H9 (cell line): ENCODE results near the gene MRPL14. TPM values are rescaled to one million over a fixed set of nuclear protein-coding genes. Genes with fewer than 3 reads are reported as not detected.
A peak's percentile ranks its signal among the peaks of the same experiment; 100 is the strongest.

Source experiments
- DNase-seq: peaks from one replicate; pipeline ENCODE4 v3.0.0-alpha.2; 2017
- H2AFZ ChIP-seq: one replicate; pipeline ENCODE4 v1.6.1; 2013; ENCODE audit warnings: mild to moderate bottlenecking, low read length, control low read depth, moderate library complexity
- H2AK5ac ChIP-seq: 2 replicates; pipeline ENCODE4 v1.6.1; 2013; ENCODE audit warnings: low read length, control low read depth, mixed read lengths; ENCODE audit not compliant: insufficient read length
- H2BK120ac ChIP-seq: one replicate; pipeline ENCODE4 v1.6.1; 2013; ENCODE audit warnings: low read depth, mild to moderate bottlenecking, low read length, control low read depth, inconsistent platforms; ENCODE audit not compliant: poor library complexity, severe bottlenecking
- H2BK12ac ChIP-seq: 2 replicates; pipeline ENCODE4 v1.6.1; 2013; ENCODE audit warnings: low read length, control low read depth, mixed read lengths, low read depth; ENCODE audit not compliant: insufficient read length
- H2BK15ac ChIP-seq: 2 replicates; pipeline ENCODE4 v1.6.1; 2013; ENCODE audit warnings: low read depth, low read length, control low read depth
- H2BK20ac ChIP-seq: one replicate; pipeline ENCODE4 v1.6.1; 2013; ENCODE audit warnings: low read depth, mild to moderate bottlenecking, low read length, control low read depth, inconsistent platforms; ENCODE audit not compliant: poor library complexity, severe bottlenecking
- H2BK5ac ChIP-seq: 2 replicates; pipeline ENCODE4 v1.6.1; 2013; ENCODE audit warnings: low read length, control low read depth, mixed read lengths; ENCODE audit not compliant: insufficient read length
- H3K14ac ChIP-seq: 2 replicates; pipeline ENCODE4 v1.6.1; 2013; ENCODE audit warnings: low read length, control low read depth; ENCODE audit not compliant: insufficient read depth
- H3K18ac ChIP-seq: 2 replicates; pipeline ENCODE4 v1.6.1; 2013; ENCODE audit warnings: low read depth, mild to moderate bottlenecking, mixed read lengths, low read length, control low read depth; ENCODE audit not compliant: insufficient read length
- H3K23ac ChIP-seq: 2 replicates; pipeline ENCODE4 v1.6.1; 2013; ENCODE audit warnings: low read length, control low read depth, mixed read lengths, low read depth; ENCODE audit not compliant: insufficient read length
- H3K23me2 ChIP-seq: 2 replicates; pipeline ENCODE4 v1.6.1; 2013; ENCODE audit warnings: low read depth, mild to moderate bottlenecking, mixed read lengths, low read length, control low read depth; ENCODE audit not compliant: insufficient read length, poor library complexity, severe bottlenecking
- H3K27ac ChIP-seq: 2 replicates; pipeline ENCODE4 v1.5.1; 2013; ENCODE audit warnings: low read length, control low read depth, mixed read lengths, low read depth; ENCODE audit not compliant: insufficient read length
- H3K27me3 ChIP-seq: 2 replicates; pipeline ENCODE4 v1.6.1; 2013; ENCODE audit warnings: low read length, control low read depth, inconsistent platforms; ENCODE audit not compliant: insufficient read depth
- H3K4ac ChIP-seq: 2 replicates; pipeline ENCODE4 v1.6.1; 2013; ENCODE audit warnings: low read depth, mild to moderate bottlenecking, control low read depth, inconsistent platforms, low read length, moderate library complexity
- H3K4me1 ChIP-seq: 2 replicates; pipeline ENCODE4 v1.6.1; 2013; ENCODE audit warnings: low read length, control low read depth, inconsistent platforms; ENCODE audit not compliant: insufficient read depth
- H3K4me2 ChIP-seq: 2 replicates; pipeline ENCODE4 v1.6.1; 2013; ENCODE audit warnings: low read length, control low read depth, mixed read lengths; ENCODE audit not compliant: insufficient read length, insufficient read depth
- H3K56ac ChIP-seq: 2 replicates; pipeline ENCODE4 v1.6.1; 2013; ENCODE audit warnings: low read depth, mild to moderate bottlenecking, mixed read lengths, low read length, control low read depth; ENCODE audit not compliant: insufficient read length
- H3K79me1 ChIP-seq: 2 replicates; pipeline ENCODE4 v1.6.1; 2013; ENCODE audit warnings: low read depth, mild to moderate bottlenecking, moderate library complexity, low read length, control low read depth, inconsistent platforms; ENCODE audit not compliant: insufficient read depth, poor library complexity, severe bottlenecking
- H3K79me2 ChIP-seq: 2 replicates; pipeline ENCODE4 v1.6.1; 2013; ENCODE audit warnings: low read length, control low read depth, inconsistent platforms; ENCODE audit not compliant: insufficient read depth
- H3K9ac ChIP-seq: 2 replicates; pipeline ENCODE4 v1.6.1; 2013; ENCODE audit warnings: low read length, control low read depth, mixed read lengths; ENCODE audit not compliant: insufficient read length; ENCODE audit errors: extremely low read depth
- H3K9me3 ChIP-seq: one replicate; pipeline ENCODE4 v1.6.1; 2013; ENCODE audit warnings: low read depth, low read length, inconsistent platforms; ENCODE audit not compliant: control insufficient read depth
- H3T11ph ChIP-seq: one replicate; pipeline ENCODE4 v1.6.1; 2013; ENCODE audit warnings: mild to moderate bottlenecking, low read length, control low read depth, inconsistent platforms
- H4K20me1 ChIP-seq: one replicate; pipeline ENCODE4 v1.6.1; 2013; ENCODE audit not compliant: control insufficient read depth, insufficient read length, insufficient read depth
- H4K5ac ChIP-seq: 2 replicates; pipeline ENCODE4 v1.6.1; 2013; ENCODE audit warnings: low read depth, mild to moderate bottlenecking, mixed read lengths, low read length, control low read depth; ENCODE audit not compliant: insufficient read length
- H4K8ac ChIP-seq: replicated peaks from 2 replicates; pipeline ENCODE4 v1.6.1; 2013; ENCODE audit warnings: low read length, control low read depth, mixed read lengths, low read depth; ENCODE audit not compliant: insufficient read length
- H4K91ac ChIP-seq: 2 replicates; pipeline ENCODE4 v1.6.1; 2013; ENCODE audit warnings: low read depth, mild to moderate bottlenecking, moderate library complexity, mixed read lengths, low read length, control low read depth; ENCODE audit not compliant: insufficient read length
- H3K27ac Mint-ChIP-seq, 3 experiments: 2 replicates in 2 of 3; 3 replicates in 1 of 3; pipeline ENCODE4 v1.8.0; 2020 to 2021; ENCODE audit warnings: mixed read lengths in 3 of 3, mild to moderate bottlenecking in 1 of 3, moderate library complexity in 1 of 3
- H3K27me3 Mint-ChIP-seq: 2 replicates; pipeline ENCODE4 v1.8.0; 2021; ENCODE audit warnings: low read depth, mild to moderate bottlenecking, moderate library complexity, mixed read lengths
- H3K36me3 Mint-ChIP-seq, 3 experiments: 2 replicates in 2 of 3; 3 replicates in 1 of 3; pipeline ENCODE4 v1.8.0; 2020 to 2021; ENCODE audit warnings: low read depth in 3 of 3, mixed read lengths in 3 of 3; ENCODE audit not compliant: insufficient read depth in 1 of 3
- H3K4me1 Mint-ChIP-seq, 2 experiments: 2 replicates each; pipeline ENCODE4 v1.8.0; 2020; ENCODE audit warnings: mixed read lengths in 2 of 2
- H3K4me3 Mint-ChIP-seq, 2 experiments: 2 replicates in 1 of 2; 3 replicates in 1 of 2; pipeline ENCODE4 v1.8.0; 2020 to 2021; ENCODE audit warnings: mild to moderate bottlenecking in 2 of 2, mixed read lengths in 2 of 2, moderate library complexity in 1 of 2
- H3K9me3 Mint-ChIP-seq, 2 experiments: 2 replicates in 1 of 2; 3 replicates in 1 of 2; pipeline ENCODE4 v1.8.0; 2020; ENCODE audit warnings: mild to moderate bottlenecking in 2 of 2, mixed read lengths in 2 of 2, moderate library complexity in 1 of 2
- WGBS: extraction: QIAGEN DNeasy Blood & Tissue Kit; methylation state at CpG from one replicate; pipeline ENCODE4 v1.1.7; 2013; ENCODE audit warnings: missing lambda C conversion rate, low lambda C conversion rate, mixed read lengths; ENCODE audit not compliant: insufficient read length; ENCODE audit errors: extremely low coverage; 5-methylcytosine and 5-hydroxymethylcytosine counted together
- long read RNA-seq: library from polyadenylated mRNA; unstranded; transcript quantifications from one replicate; pipeline ENCODE4 v2.0.0, GENCODE V29; 2020
- total RNA-seq: library from RNA; stranded (reverse); gene quantifications from 2 replicates; pipeline ENCODE4 v1.2.1, GENCODE V29; 2021
- TF ChIP-seq, protein P1 (sequence below): fragments of 200-600 bp; sonication (generic); conservative IDR thresholded peaks from 3 replicates; pipeline ENCODE4 v1.8.0; 2021; ENCODE audit warnings: antibody characterized with exemption, mild to moderate bottlenecking

MRPL14 gene
- total RNA-seq: 80.1 and 80.3 TPM in 2 replicates
- long read RNA-seq, transcript MRPL14-201 (3 exons, 959 nt): major isoform, 85 of 102 reads
- long read RNA-seq, partial matches to known transcripts: 0 of 102 reads
- long read RNA-seq, other reads (novel, unspliced or antisense): 17 of 102 reads

DNA sequence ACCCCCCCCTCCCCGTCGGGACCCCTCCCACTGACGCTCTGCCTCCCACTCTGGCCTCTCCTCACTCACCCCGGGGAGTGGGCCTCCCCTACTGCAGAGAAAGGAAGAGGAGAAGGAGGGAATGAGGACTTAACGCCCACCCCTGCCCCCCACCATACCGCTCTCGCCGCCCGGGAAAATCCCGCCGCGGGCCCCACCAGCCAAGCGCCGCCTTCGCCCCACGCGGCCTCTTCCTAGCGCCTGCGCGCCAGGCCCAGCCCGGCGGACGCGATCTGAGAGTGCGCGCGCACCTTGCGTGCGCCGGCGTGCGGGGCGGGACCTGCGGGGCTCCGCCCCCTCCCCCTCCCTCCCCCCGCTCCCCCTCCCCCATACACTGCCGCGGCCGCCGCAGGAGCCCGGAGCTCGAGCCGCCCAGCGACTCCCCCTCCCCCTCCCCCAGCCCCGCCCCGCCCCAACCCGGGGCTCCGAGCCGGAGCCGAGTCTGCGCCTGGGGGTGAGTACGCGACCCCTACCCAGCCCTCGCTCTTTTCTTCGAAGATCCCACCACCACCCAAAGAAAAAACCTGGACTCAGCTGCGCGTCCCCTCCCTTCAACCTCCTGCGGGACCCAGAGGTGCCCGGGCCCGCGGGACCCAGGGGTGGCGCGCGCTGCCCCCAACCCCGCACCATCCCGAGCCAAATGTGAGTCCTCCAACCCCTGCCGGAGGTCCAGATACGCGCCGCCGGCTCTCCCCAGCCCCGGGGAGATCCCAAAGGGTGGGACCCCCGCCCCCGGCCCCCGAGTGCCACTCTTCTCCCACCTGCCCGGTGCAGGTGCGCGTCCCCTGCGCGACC lies at the start of gene MRPL14, which contains the start of gene TMEM63B:
TSS of gene MRPL14 (minus strand) at position 267 of the 834 bp plus-strand sequence. CDS start 10,841 bp downstream, outside the sequence.
TSS of gene TMEM63B (plus strand) at position 369 of the 834 bp plus-strand sequence. CDS start 7,031 bp downstream, outside the sequence.
- Histone ChIP-seq H3K56ac (no peak within 1 kb of the TSS), H3K79me1 (no peaks in the 10 kb centered on the region), H2BK5ac (no peak within 1 kb of the TSS), H3K4me1 (no peaks in the 10 kb centered on the region), H3K9me3 (no peaks in the 10 kb centered on the region), H3K9ac (peak within 1 kb of the TSS; percentile 85), H3K27me3 (no peaks in the 10 kb centered on the region), H4K91ac (no peak within 1 kb of the TSS), H4K20me1 (peaks cover 3% of the 10 kb centered on the region), H3K4me2 (peak within 1 kb of the TSS; percentile 87), H4K5ac (no peak within 1 kb of the TSS), H2BK15ac (no peak within 1 kb of the TSS; the same call in 1 of the 2 replicates), H3T11ph (no peak within 1 kb of the TSS), H3K18ac (peak within 1 kb of the TSS; percentile 51), H2AFZ (no peak within 1 kb of the TSS), H2AK5ac (no peak within 1 kb of the TSS), H3K23me2 (peaks cover 12% of the 10 kb centered on the region), H3K27ac (no peak within 1 kb of the TSS), H2BK12ac (no peak within 1 kb of the TSS), H2BK20ac (no peak within 1 kb of the TSS), H3K79me2 (peaks cover 42% of the 10 kb centered on the region), H3K23ac (no peak within 1 kb of the TSS), H3K4ac (no peak within 1 kb of the TSS), H2BK120ac (no peak within 1 kb of the TSS), H3K14ac (peak within 1 kb of the TSS; percentile 83; the same call in 1 of the 2 replicates), H4K8ac (no peak within 1 kb of the TSS)
- DNase-seq: peak; percentile 82
- H3K36me3 Mint-ChIP-seq: peaks cover 2 to 18% (median 15%) of the 10 kb centered on the region in 3 experiments; a peak in 5 of 7 replicates
- no peaks in the 10 kb centered on the region; the same call in 1 of the 2 replicates for H3K27me3 Mint-ChIP-seq
- peak within 1 kb of the TSS; percentile 20 to 92 (median 37); a peak in 6 of 7 replicates for H3K27ac Mint-ChIP-seq
- no CpG with 5 or more reads among the region's 80 CpGs for WGBS
- H3K4me3 Mint-ChIP-seq: peak within 1 kb of the TSS; percentile 87 to 95
- H3K9me3 Mint-ChIP-seq: no peaks in the 10 kb centered on the region
- TF ChIP-seq, protein P1, sequence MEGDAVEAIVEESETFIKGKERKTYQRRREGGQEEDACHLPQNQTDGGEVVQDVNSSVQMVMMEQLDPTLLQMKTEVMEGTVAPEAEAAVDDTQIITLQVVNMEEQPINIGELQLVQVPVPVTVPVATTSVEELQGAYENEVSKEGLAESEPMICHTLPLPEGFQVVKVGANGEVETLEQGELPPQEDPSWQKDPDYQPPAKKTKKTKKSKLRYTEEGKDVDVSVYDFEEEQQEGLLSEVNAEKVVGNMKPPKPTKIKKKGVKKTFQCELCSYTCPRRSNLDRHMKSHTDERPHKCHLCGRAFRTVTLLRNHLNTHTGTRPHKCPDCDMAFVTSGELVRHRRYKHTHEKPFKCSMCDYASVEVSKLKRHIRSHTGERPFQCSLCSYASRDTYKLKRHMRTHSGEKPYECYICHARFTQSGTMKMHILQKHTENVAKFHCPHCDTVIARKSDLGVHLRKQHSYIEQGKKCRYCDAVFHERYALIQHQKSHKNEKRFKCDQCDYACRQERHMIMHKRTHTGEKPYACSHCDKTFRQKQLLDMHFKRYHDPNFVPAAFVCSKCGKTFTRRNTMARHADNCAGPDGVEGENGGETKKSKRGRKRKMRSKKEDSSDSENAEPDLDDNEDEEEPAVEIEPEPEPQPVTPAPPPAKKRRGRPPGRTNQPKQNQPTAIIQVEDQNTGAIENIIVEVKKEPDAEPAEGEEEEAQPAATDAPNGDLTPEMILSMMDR: no peak
- peaks cover 52 to 58% of the 10 kb centered on the region in 2 experiments for H3K4me1 Mint-ChIP-seq
